Measurements from ENCODE around the gene RNU5B-1. TPM values are rescaled to one million over a fixed set of nuclear protein-coding genes. Genes with fewer than 3 reads are reported as not detected.
"Not testable (repeated sequence)": the region's sequence is repeated elsewhere in the genome, so short reads cannot be mapped to it uniquely, and the experiment has no call there.

The RNU5B-1 gene
- total and polyA plus RNA-seq, 4 donors = not detected

GRCh38 chr15:65351972-65352371 lies 47.5 kb downstream of the RNU5B-1 start:
- not testable (repeated sequence) for H3K27me3 ChIP-seq (ENCODE audit: control insufficient read depth in 4 of 4, insufficient read depth in 4 of 4, low read length in 3 of 4); H3K9me3 ChIP-seq (ENCODE audit: control insufficient read depth in 4 of 4, low read length in 3 of 4); H3K4me1 ChIP-seq (ENCODE audit: control insufficient read depth in 4 of 4, insufficient read depth in 4 of 4, low read length in 3 of 4); H3K36me3 ChIP-seq (ENCODE audit: control insufficient read depth in 4 of 4, insufficient read depth in 3 of 4, low read depth in 1 of 4, low read length in 3 of 4); H3K9ac ChIP-seq (ENCODE audit: low read depth in 1 of 2, low read length in 2 of 2); H3K27ac ChIP-seq (ENCODE audit: low read depth in 1 of 2, low read length in 2 of 2); DNase-seq (ENCODE audit: low spot score); H3K4me3 ChIP-seq (ENCODE audit: low read depth in 1 of 3, low read length in 3 of 3)
- WGBS = 59% methylated on average over 1 of the region's 1 CpG

Small RNA genes lying within 50 kb of the gene (small RNA-seq; reads per million reads assigned to genes)
- gene RNU5A-1 (492,931 reads per million, percentile 100 among the genes with 10 or more reads in this experiment), gene RNU5B-1 (63,663 reads per million, percentile 100 among the genes with 10 or more reads in this experiment), gene SNORA24B (0.13 reads per million)

Other genes with a start within 250 kb of the RNU5B-1 start
- under 1 TPM; 0.70 to 0.92 TPM for gene RASL12, start 236.7 kb upstream of the RNU5B-1 start, total RNA-seq
- gene RASL12, start 236.7 kb upstream of the RNU5B-1 start, polyA plus RNA-seq = under 1 TPM; 0.50 to 0.57 TPM
- gene KBTBD13, start 227.9 kb upstream of the RNU5B-1 start, total RNA-seq = not detected
- not detected for gene KBTBD13, start 227.9 kb upstream of the RNU5B-1 start, polyA plus RNA-seq
- gene UBAP1L, start 189.5 kb upstream of the RNU5B-1 start, total RNA-seq = 1 to 10 TPM in 1 of 2 donors, under 1 TPM in 1; 0.79 to 6.9 TPM
- gene UBAP1L, start 189.5 kb upstream of the RNU5B-1 start, polyA plus RNA-seq = 1 to 10 TPM in 1 of 2 donors, under 1 TPM in 1; 0.57 to 1.0 TPM
- 1 to 10 TPM; 8.5 to 9.5 TPM for gene PDCD7, start 170.9 kb upstream of the RNU5B-1 start, total RNA-seq
- 1 to 10 TPM; 3.0 to 4.9 TPM for gene PDCD7, start 170.9 kb upstream of the RNU5B-1 start, polyA plus RNA-seq
- gene CLPX, start 119.3 kb upstream of the RNU5B-1 start, total RNA-seq = 10 to 100 TPM; 39.0 to 79.4 TPM
- 10 to 100 TPM; 24.8 to 43.1 TPM for gene CLPX, start 119.3 kb upstream of the RNU5B-1 start, polyA plus RNA-seq
- 1 to 10 TPM in 1 of 2 donors, under 1 TPM in 1; 0.28 to 2.6 TPM for gene CILP, start 93.2 kb upstream of the RNU5B-1 start, total RNA-seq
- under 1 TPM; 0.36 to 0.52 TPM for gene CILP, start 93.2 kb upstream of the RNU5B-1 start, polyA plus RNA-seq
- 1 to 10 TPM; 4.0 to 5.5 TPM for gene PARP16, start 17.8 kb upstream of the RNU5B-1 start, total RNA-seq
- 1 to 10 TPM; 5.9 to 6.9 TPM for gene PARP16, start 17.8 kb upstream of the RNU5B-1 start, polyA plus RNA-seq
- not detected for gene RNU5A-1, start 8.6 kb upstream of the RNU5B-1 start, total RNA-seq
- gene RNU5A-1, start 8.6 kb upstream of the RNU5B-1 start, polyA plus RNA-seq = not detected
- 1 to 10 TPM in 1 of 2 donors, not detected in 1; 1.5 TPM for gene IGDCC3, start 73.3 kb downstream of the RNU5B-1 start, total RNA-seq
- not detected for gene IGDCC3, start 73.3 kb downstream of the RNU5B-1 start, polyA plus RNA-seq
- 1 to 10 TPM in 1 of 2 donors, under 1 TPM in 1; under 0.01 to 6.1 TPM for gene IGDCC4, start 118.3 kb downstream of the RNU5B-1 start, total RNA-seq
- not detected for gene IGDCC4, start 118.3 kb downstream of the RNU5B-1 start, polyA plus RNA-seq
- gene DPP8, start 213.0 kb downstream of the RNU5B-1 start, total RNA-seq = 10 to 100 TPM; 21.1 to 22.7 TPM
- 10 to 100 TPM in 1 of 2 donors, 1 to 10 TPM in 1; 5.5 to 14.0 TPM for gene DPP8, start 213.0 kb downstream of the RNU5B-1 start, polyA plus RNA-seq
- gene HACD3, start 225.8 kb downstream of the RNU5B-1 start, total RNA-seq = 10 to 100 TPM; 56.4 to 73.6 TPM
- gene HACD3, start 225.8 kb downstream of the RNU5B-1 start, polyA plus RNA-seq = 10 to 100 TPM; 49.6 to 89.1 TPM

Measured in liver (tissue), 10 donors.